NK-92 (cell line): Measurements from ENCODE around the gene ZHX3.

Experiments
- DNase-seq: peaks from one replicate; lab custom pipeline; 2025; ENCODE audit not compliant: unreplicated experiment; lab: John Stamatoyannopoulos, UW

The ZHX3 gene

GRCh38 chr20:41158082-41158625, 159.4 kb downstream of the ZHX3 start:
- no peak for DNase-seq

- no peak for DNase-seq
These were observed 162.3 kb downstream of the ZHX3 start for GRCh38 chr20:41155261-41155660.

- DNase-seq: no peak
These were observed 162.9 kb downstream of the ZHX3 start for GRCh38 chr20:41154436-41155176.

- no peak for DNase-seq
These were observed 165.3 kb downstream of the ZHX3 start for GRCh38 chr20:41152108-41152757.

- no peak for DNase-seq
These were observed 166.2 kb downstream of the ZHX3 start for GRCh38 chr20:41151134-41151869.

- DNase-seq: no peak
These were observed 166.9 kb downstream of the ZHX3 start for GRCh38 chr20:41150664-41151063.

- DNase-seq: no peak
These were observed 168.6 kb downstream of the ZHX3 start for GRCh38 chr20:41148942-41149341.

- DNase-seq: no peak
These were observed 169.8 kb downstream of the ZHX3 start for GRCh38 chr20:41147767-41148191.

- DNase-seq: no peak
These were observed 171.5 kb downstream of the ZHX3 start for GRCh38 chr20:41145821-41146620.

- no peak for DNase-seq
These were observed 172.2 kb downstream of the ZHX3 start for GRCh38 chr20:41145317-41145716.

- DNase-seq: no peak
These were observed 174.2 kb downstream of the ZHX3 start for GRCh38 chr20:41143354-41143753.

- DNase-seq: no peak
These were observed 174.6 kb downstream of the ZHX3 start for GRCh38 chr20:41142919-41143318.

GRCh38 chr20:41142245-41142644, 175.3 kb downstream of the ZHX3 start:
- DNase-seq: no peak

- no peak for DNase-seq
These were observed 176.2 kb downstream of the ZHX3 start for GRCh38 chr20:41141153-41141815.

- DNase-seq: no peak
These were observed 177.1 kb downstream of the ZHX3 start for GRCh38 chr20:41140226-41141133.

- DNase-seq: no peak
These were observed 178.1 kb downstream of the ZHX3 start for GRCh38 chr20:41139227-41140093.

GRCh38 chr20:41138475-41139226, 178.9 kb downstream of the ZHX3 start:
- no peak for DNase-seq
